ENCODE measurements around the gene PLA2G2F. TPM values are rescaled to one million over a fixed set of nuclear protein-coding genes. Genes with fewer than 3 reads are reported as not detected.

PLA2G2F gene
- total and polyA plus RNA-seq, 2 experiments from 2014 or later, result not detected

DNA sequence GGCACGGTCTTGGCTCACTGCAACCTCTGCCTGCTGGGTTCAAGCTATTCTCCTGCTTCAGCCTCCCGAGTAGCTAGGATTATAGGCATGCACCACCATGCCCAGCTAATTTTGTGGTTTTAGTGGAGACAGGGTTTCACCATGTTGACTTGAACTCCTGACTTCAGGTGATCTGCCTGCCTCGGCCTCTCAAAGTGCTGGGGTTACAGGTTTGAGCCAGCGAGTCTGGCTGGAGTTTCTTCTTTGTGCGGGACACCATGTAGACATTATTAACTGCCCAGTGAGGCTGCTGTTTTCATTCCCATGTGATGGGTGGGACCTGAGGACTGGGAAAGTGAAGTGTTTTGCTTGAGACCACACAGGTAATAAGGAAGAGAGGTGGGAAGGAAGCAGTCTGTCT is 45.8 kb upstream of the PLA2G2F start:
- no peak overlapping the region for H3K27ac Mint-ChIP-seq
- Histone ChIP-seq H3K36me3 (ENCODE audit: insufficient read depth) (no peaks in the 10 kb centered on the region; the same call in 1 of the 2 replicates), H3K4me2 (no peak overlapping the region), H4K20me1 (replicated peaks; ENCODE audit: insufficient read depth) (no peaks in the 10 kb centered on the region), H3K4me1 (ENCODE audit: insufficient read depth) (no peaks in the 10 kb centered on the region), H3K79me2 (replicated peaks; ENCODE audit: insufficient read depth) (no peaks in the 10 kb centered on the region), H3K4me3 (no peak overlapping the region), H2AFZ (no peak overlapping the region), H3K27me3 (ENCODE audit: insufficient read depth) (no peaks in the 10 kb centered on the region), H3K27ac (ENCODE audit: low read depth) (no peak overlapping the region), H3F3A (replicated peaks; ENCODE audit: low read depth) (no peaks in the 10 kb centered on the region), H3K9me2 (ENCODE audit: insufficient read depth) (no peaks in the 10 kb centered on the region)
- TF ChIP-seq, protein P1, sequence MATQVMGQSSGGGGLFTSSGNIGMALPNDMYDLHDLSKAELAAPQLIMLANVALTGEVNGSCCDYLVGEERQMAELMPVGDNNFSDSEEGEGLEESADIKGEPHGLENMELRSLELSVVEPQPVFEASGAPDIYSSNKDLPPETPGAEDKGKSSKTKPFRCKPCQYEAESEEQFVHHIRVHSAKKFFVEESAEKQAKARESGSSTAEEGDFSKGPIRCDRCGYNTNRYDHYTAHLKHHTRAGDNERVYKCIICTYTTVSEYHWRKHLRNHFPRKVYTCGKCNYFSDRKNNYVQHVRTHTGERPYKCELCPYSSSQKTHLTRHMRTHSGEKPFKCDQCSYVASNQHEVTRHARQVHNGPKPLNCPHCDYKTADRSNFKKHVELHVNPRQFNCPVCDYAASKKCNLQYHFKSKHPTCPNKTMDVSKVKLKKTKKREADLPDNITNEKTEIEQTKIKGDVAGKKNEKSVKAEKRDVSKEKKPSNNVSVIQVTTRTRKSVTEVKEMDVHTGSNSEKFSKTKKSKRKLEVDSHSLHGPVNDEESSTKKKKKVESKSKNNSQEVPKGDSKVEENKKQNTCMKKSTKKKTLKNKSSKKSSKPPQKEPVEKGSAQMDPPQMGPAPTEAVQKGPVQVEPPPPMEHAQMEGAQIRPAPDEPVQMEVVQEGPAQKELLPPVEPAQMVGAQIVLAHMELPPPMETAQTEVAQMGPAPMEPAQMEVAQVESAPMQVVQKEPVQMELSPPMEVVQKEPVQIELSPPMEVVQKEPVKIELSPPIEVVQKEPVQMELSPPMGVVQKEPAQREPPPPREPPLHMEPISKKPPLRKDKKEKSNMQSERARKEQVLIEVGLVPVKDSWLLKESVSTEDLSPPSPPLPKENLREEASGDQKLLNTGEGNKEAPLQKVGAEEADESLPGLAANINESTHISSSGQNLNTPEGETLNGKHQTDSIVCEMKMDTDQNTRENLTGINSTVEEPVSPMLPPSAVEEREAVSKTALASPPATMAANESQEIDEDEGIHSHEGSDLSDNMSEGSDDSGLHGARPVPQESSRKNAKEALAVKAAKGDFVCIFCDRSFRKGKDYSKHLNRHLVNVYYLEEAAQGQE (IDR thresholded peaks at IDR 0.05; ENCODE audit: unreplicated experiment), result no peak
- TF ChIP-seq, protein P2, sequence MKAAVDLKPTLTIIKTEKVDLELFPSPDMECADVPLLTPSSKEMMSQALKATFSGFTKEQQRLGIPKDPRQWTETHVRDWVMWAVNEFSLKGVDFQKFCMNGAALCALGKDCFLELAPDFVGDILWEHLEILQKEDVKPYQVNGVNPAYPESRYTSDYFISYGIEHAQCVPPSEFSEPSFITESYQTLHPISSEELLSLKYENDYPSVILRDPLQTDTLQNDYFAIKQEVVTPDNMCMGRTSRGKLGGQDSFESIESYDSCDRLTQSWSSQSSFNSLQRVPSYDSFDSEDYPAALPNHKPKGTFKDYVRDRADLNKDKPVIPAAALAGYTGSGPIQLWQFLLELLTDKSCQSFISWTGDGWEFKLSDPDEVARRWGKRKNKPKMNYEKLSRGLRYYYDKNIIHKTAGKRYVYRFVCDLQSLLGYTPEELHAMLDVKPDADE (IDR thresholded peaks at IDR 0.05), result no peak
- no peak for TF ChIP-seq EZH2 (IDR thresholded peaks at IDR 0.05; ENCODE audit: low read depth, unreplicated experiment)
- no peak for TF ChIP-seq NANOG (IDR thresholded peaks at IDR 0.05; ENCODE audit: borderline replicate concordance)
- TF ChIP-seq ZNF331 (CRISPR knock-in tag; IDR thresholded peaks at IDR 0.05; ENCODE audit: low read depth), result no peak
- TF ChIP-seq, protein P3, sequence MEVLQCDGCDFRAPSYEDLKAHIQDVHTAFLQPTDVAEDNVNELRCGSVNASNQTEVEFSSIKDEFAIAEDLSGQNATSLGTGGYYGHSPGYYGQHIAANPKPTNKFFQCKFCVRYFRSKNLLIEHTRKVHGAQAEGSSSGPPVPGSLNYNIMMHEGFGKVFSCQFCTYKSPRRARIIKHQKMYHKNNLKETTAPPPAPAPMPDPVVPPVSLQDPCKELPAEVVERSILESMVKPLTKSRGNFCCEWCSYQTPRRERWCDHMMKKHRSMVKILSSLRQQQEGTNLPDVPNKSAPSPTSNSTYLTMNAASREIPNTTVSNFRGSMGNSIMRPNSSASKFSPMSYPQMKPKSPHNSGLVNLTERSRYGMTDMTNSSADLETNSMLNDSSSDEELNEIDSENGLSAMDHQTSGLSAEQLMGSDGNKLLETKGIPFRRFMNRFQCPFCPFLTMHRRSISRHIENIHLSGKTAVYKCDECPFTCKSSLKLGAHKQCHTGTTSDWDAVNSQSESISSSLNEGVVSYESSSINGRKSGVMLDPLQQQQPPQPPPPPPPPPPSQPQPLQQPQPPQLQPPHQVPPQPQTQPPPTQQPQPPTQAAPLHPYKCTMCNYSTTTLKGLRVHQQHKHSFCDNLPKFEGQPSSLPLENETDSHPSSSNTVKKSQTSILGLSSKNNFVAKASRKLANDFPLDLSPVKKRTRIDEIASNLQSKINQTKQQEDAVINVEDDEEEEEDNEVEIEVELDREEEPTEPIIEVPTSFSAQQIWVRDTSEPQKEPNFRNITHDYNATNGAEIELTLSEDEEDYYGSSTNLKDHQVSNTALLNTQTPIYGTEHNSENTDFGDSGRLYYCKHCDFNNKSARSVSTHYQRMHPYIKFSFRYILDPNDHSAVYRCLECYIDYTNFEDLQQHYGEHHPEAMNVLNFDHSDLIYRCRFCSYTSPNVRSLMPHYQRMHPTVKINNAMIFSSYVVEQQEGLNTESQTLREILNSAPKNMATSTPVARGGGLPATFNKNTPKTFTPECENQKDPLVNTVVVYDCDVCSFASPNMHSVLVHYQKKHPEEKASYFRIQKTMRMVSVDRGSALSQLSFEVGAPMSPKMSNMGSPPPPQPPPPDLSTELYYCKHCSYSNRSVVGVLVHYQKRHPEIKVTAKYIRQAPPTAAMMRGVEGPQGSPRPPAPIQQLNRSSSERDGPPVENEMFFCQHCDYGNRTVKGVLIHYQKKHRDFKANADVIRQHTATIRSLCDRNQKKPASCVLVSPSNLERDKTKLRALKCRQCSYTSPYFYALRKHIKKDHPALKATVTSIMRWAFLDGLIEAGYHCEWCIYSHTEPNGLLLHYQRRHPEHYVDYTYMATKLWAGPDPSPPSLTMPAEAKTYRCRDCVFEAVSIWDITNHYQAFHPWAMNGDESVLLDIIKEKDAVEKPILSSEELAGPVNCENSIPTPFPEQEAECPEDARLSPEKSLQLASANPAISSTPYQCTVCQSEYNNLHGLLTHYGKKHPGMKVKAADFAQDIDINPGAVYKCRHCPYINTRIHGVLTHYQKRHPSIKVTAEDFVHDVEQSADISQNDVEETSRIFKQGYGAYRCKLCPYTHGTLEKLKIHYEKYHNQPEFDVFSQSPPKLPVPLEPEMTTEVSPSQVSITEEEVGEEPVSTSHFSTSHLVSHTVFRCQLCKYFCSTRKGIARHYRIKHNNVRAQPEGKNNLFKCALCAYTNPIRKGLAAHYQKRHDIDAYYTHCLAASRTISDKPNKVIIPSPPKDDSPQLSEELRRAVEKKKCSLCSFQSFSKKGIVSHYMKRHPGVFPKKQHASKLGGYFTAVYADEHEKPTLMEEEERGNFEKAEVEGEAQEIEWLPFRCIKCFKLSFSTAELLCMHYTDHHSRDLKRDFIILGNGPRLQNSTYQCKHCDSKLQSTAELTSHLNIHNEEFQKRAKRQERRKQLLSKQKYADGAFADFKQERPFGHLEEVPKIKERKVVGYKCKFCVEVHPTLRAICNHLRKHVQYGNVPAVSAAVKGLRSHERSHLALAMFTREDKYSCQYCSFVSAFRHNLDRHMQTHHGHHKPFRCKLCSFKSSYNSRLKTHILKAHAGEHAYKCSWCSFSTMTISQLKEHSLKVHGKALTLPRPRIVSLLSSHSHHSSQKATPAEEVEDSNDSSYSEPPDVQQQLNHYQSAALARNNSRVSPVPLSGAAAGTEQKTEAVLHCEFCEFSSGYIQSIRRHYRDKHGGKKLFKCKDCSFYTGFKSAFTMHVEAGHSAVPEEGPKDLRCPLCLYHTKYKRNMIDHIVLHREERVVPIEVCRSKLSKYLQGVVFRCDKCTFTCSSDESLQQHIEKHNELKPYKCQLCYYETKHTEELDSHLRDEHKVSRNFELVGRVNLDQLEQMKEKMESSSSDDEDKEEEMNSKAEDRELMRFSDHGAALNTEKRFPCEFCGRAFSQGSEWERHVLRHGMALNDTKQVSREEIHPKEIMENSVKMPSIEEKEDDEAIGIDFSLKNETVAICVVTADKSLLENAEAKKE (CRISPR knock-in tag; IDR thresholded peaks at IDR 0.05), result no peak
- TF ChIP-seq STAT1 (IDR thresholded peaks at IDR 0.05; ENCODE audit: unreplicated experiment), result no peak
- no peak for TF ChIP-seq CREB1 (CRISPR knock-in tag; IDR thresholded peaks at IDR 0.05; ENCODE audit: low read depth)
- TF ChIP-seq, protein P4, sequence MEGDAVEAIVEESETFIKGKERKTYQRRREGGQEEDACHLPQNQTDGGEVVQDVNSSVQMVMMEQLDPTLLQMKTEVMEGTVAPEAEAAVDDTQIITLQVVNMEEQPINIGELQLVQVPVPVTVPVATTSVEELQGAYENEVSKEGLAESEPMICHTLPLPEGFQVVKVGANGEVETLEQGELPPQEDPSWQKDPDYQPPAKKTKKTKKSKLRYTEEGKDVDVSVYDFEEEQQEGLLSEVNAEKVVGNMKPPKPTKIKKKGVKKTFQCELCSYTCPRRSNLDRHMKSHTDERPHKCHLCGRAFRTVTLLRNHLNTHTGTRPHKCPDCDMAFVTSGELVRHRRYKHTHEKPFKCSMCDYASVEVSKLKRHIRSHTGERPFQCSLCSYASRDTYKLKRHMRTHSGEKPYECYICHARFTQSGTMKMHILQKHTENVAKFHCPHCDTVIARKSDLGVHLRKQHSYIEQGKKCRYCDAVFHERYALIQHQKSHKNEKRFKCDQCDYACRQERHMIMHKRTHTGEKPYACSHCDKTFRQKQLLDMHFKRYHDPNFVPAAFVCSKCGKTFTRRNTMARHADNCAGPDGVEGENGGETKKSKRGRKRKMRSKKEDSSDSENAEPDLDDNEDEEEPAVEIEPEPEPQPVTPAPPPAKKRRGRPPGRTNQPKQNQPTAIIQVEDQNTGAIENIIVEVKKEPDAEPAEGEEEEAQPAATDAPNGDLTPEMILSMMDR (conservative IDR thresholded peaks at IDR 0.05; ENCODE audit: low read depth in 2 of 2), result no peak
- no peak for TF ChIP-seq POLR2AphosphoS5 (IDR thresholded peaks at IDR 0.05; ENCODE audit: low read depth)
- TF ChIP-seq ZNF114 (CRISPR knock-in tag; IDR thresholded peaks at IDR 0.05), result no peak
- no peak for TF ChIP-seq JUNB (IDR thresholded peaks at IDR 0.05; ENCODE audit: unreplicated experiment)
- DNase-seq (ENCODE audit: low spot score) (no peak), ATAC-seq (no peak)
- peaks cover 68% of the 10 kb centered on the region for H3K9me3 Mint-ChIP-seq
- H3K36me3 Mint-ChIP-seq (ENCODE audit: low read depth), result peaks cover 37% of the 10 kb centered on the region
- H3K4me1 Mint-ChIP-seq, result peaks cover 3% of the 10 kb centered on the region; the same call in 2 of the 3 replicates
- no peak overlapping the region for H3K4me3 Mint-ChIP-seq
- peaks cover 3% of the 10 kb centered on the region for H3K27me3 Mint-ChIP-seq (ENCODE audit: insufficient read depth, low read depth, poor library complexity)
